Panc1 (cell line): Measurements from ENCODE around the gene CAMKK1. TPM values are rescaled to one million over a fixed set of nuclear protein-coding genes. Genes with fewer than 3 reads are reported as not detected.

Experiments
- ATAC-seq: fragments of 200-7000 bp; cut with Tn5 transposase; 2 replicates; pipeline ENCODE4 v1.9.1; 2020; ENCODE audit warnings: mild to moderate bottlenecking, moderate library complexity
- BruUV-seq: library from RNA; stranded (reverse); fragments of 400-500 nt; replicated peaks from 2 replicates; lab custom pipeline; 2021; lab: Mats Ljungman, UMichigan
- CTCF ChIA-PET: fragments of 300-600 bp; sonication (Branson Sonifier 250); formaldehyde crosslinking; loops from one replicate; lab custom pipeline; 2022; ENCODE audit warnings: antibody characterized with exemption; lab: Charles Lee
- POLR2A ChIA-PET: fragments of 300-600 bp; sonication (Branson Sonifier 250); formaldehyde crosslinking; loops from one replicate; lab custom pipeline; 2022; ENCODE audit warnings: antibody characterized with exemption; lab: Charles Lee
- DNase-seq: peaks from one replicate; pipeline ENCODE4 v3.0.0-alpha.2; 2010; ENCODE audit warnings: low read depth, low spot score
- H3K27ac ChIP-seq: 2 replicates; pipeline ENCODE4 v1.5.1; 2011; ENCODE audit warnings: mild to moderate bottlenecking, low read length, inconsistent platforms
- H3K27me3 ChIP-seq: fragments of 200-500 bp; sonication (Bioruptor generic); 2 replicates; pipeline ENCODE4 v1.6.0; 2014; ENCODE audit warnings: low read length, inconsistent platforms; ENCODE audit not compliant: control insufficient read depth, insufficient read depth
- H3K36me3 ChIP-seq: fragments of 200-500 bp; sonication (Bioruptor generic); 2 replicates; pipeline ENCODE4 v1.5.1; 2014; ENCODE audit warnings: inconsistent platforms, mild to moderate bottlenecking, low read length, moderate library complexity; ENCODE audit not compliant: control insufficient read depth, insufficient read depth
- H3K4me1 ChIP-seq: 2 replicates; pipeline ENCODE4 v1.5.1; 2011; ENCODE audit warnings: inconsistent platforms, mild to moderate bottlenecking, low read length, moderate library complexity; ENCODE audit not compliant: control insufficient read depth, insufficient read depth
- H3K4me3 ChIP-seq, 2 experiments: 2 replicates each; pipeline ENCODE4 v1.5.1; 2011 to 2012; ENCODE audit warnings: low read depth in 2 of 2, low read length in 2 of 2, mild to moderate bottlenecking in 2 of 2, inconsistent platforms in 1 of 2, moderate library complexity in 1 of 2
- H3K9me3 ChIP-seq: fragments of 200-500 bp; sonication (Bioruptor generic); 2 replicates; pipeline ENCODE4 v1.5.1; 2014; ENCODE audit warnings: low read depth, mild to moderate bottlenecking, inconsistent platforms, low read length, moderate library complexity; ENCODE audit not compliant: control insufficient read depth, insufficient read depth
- POLR2AphosphoS5 ChIP-seq: IDR thresholded peaks from 2 replicates; pipeline ENCODE4 v1.6.1; 2012; ENCODE audit warnings: mild to moderate bottlenecking, low read depth, low read length, moderate library complexity
- SIN3A ChIP-seq: IDR thresholded peaks from 2 replicates; pipeline ENCODE4 v1.6.1; 2012; ENCODE audit warnings: low read depth, mild to moderate bottlenecking, low read length, moderate library complexity, borderline replicate concordance; ENCODE audit not compliant: insufficient read depth
- TCF7L2 ChIP-seq: IDR thresholded peaks from 2 replicates; pipeline ENCODE4 v1.6.1; 2011; ENCODE audit warnings: mild to moderate bottlenecking, low read depth, low read length, inconsistent platforms
- in situ Hi-C: cut with HindIII; loops from 2 replicates; pipeline ENCODE4 v1.10.0; 2016; ENCODE audit warnings: low sequenced_read_pairs, low pct_unique_long_range_greater_than_20kb
- intact Hi-C: fragments of 100-400 bp; cut with micrococcal nuclease; formaldehyde crosslinking; loops from one replicate; pipeline ENCODE4 v1.10.0; 2022; ENCODE audit not compliant: unreplicated experiment
- total RNA-seq: library from RNA; stranded (reverse); gene quantifications from one replicate; pipeline ENCODE4 v1.2.1, GENCODE V29; 2021; ENCODE audit not compliant: unreplicated experiment
- TF ChIP-seq, protein P1 (sequence below), 2 experiments: IDR thresholded peaks; 2 replicates each; pipeline ENCODE4 v1.6.1; 2011 to 2012; ENCODE audit warnings: low read depth in 2 of 2, control low read depth in 1 of 2, low read length in 1 of 2, mild to moderate bottlenecking in 1 of 2, moderate library complexity in 1 of 2; ENCODE audit not compliant: insufficient read depth in 1 of 2
- TF ChIP-seq, protein P2 (sequence below): fragments of 450-650 bp; IDR thresholded peaks from 2 replicates; pipeline ENCODE4 v1.5.1; 2017; ENCODE audit warnings: mild to moderate bottlenecking

Gene CAMKK1
- total RNA-seq, 1 experiment from 2014 or later = 6.7 TPM

DNA sequence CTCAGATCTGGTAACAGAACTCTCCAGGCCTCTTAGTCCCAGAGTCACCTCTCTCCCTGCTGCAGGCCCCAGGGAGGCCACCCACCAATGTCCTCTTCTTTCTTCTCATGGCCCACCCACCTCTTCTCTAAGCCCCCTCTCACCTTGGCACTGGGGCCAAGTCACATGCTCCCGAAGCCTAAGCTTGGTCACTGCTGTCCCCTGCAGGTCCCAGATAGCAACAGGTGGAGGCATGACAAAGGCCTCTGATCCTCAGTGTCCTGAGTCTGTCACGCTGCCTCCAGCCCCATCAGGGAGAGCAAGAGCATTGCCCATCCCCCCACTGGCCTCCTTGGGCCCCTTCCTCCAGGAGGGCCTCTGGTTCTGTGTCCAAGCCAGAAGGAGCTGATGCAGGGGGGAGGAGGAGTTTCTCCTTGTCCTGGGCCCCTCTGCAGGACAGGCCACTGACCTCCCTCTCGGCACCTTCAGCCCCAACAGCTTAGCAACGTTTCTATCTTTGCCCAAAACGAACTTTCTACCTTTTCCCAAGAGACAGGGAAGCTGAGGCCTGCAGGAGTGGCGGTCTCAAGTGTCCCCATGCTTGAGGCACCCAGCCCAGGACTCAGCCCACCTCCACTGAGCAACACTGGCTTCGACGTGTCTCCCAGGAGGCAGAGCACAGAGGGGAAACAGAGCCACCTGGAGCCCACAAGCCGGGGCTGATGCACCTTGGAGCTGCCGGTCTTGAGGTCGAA is 14.8 kb upstream of the CAMKK1 start:
- CTCF ChIA-PET = interaction anchor here (0.6 kb wide), 1 partner anchor 64 kb away, joined by 4 read pairs; no protein-coding TSS in a partner anchor
- no peak for TF ChIP-seq SIN3A
- TF ChIP-seq, protein P1, sequence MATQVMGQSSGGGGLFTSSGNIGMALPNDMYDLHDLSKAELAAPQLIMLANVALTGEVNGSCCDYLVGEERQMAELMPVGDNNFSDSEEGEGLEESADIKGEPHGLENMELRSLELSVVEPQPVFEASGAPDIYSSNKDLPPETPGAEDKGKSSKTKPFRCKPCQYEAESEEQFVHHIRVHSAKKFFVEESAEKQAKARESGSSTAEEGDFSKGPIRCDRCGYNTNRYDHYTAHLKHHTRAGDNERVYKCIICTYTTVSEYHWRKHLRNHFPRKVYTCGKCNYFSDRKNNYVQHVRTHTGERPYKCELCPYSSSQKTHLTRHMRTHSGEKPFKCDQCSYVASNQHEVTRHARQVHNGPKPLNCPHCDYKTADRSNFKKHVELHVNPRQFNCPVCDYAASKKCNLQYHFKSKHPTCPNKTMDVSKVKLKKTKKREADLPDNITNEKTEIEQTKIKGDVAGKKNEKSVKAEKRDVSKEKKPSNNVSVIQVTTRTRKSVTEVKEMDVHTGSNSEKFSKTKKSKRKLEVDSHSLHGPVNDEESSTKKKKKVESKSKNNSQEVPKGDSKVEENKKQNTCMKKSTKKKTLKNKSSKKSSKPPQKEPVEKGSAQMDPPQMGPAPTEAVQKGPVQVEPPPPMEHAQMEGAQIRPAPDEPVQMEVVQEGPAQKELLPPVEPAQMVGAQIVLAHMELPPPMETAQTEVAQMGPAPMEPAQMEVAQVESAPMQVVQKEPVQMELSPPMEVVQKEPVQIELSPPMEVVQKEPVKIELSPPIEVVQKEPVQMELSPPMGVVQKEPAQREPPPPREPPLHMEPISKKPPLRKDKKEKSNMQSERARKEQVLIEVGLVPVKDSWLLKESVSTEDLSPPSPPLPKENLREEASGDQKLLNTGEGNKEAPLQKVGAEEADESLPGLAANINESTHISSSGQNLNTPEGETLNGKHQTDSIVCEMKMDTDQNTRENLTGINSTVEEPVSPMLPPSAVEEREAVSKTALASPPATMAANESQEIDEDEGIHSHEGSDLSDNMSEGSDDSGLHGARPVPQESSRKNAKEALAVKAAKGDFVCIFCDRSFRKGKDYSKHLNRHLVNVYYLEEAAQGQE (IDR thresholded peaks at IDR 0.05; ENCODE audit: insufficient read depth in 1 of 2, low read depth in 2 of 2, low read length in 1 of 2) = no peak
- no peak for TF ChIP-seq POLR2AphosphoS5
- TF ChIP-seq TCF7L2 = no peak
- TF ChIP-seq, protein P2, sequence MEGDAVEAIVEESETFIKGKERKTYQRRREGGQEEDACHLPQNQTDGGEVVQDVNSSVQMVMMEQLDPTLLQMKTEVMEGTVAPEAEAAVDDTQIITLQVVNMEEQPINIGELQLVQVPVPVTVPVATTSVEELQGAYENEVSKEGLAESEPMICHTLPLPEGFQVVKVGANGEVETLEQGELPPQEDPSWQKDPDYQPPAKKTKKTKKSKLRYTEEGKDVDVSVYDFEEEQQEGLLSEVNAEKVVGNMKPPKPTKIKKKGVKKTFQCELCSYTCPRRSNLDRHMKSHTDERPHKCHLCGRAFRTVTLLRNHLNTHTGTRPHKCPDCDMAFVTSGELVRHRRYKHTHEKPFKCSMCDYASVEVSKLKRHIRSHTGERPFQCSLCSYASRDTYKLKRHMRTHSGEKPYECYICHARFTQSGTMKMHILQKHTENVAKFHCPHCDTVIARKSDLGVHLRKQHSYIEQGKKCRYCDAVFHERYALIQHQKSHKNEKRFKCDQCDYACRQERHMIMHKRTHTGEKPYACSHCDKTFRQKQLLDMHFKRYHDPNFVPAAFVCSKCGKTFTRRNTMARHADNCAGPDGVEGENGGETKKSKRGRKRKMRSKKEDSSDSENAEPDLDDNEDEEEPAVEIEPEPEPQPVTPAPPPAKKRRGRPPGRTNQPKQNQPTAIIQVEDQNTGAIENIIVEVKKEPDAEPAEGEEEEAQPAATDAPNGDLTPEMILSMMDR = no peak; the same call in 1 of the 2 replicates
- H3K27ac ChIP-seq = no peak overlapping the region
- POLR2A ChIA-PET = no interaction called here
- no peaks in the 10 kb centered on the region for H3K36me3 ChIP-seq
- ATAC-seq (peak; percentile 77), DNase-seq (no peak)
- intact Hi-C loops (no loop called here), in situ Hi-C loops (no loop called here)
- H3K4me3 ChIP-seq = no peak overlapping the region
- no peaks in the 10 kb centered on the region for H3K9me3 ChIP-seq
- no peaks in the 10 kb centered on the region for H3K27me3 ChIP-seq
- H3K4me1 ChIP-seq = no peaks in the 10 kb centered on the region
- BruUV-seq = no TSS peak

DNA sequence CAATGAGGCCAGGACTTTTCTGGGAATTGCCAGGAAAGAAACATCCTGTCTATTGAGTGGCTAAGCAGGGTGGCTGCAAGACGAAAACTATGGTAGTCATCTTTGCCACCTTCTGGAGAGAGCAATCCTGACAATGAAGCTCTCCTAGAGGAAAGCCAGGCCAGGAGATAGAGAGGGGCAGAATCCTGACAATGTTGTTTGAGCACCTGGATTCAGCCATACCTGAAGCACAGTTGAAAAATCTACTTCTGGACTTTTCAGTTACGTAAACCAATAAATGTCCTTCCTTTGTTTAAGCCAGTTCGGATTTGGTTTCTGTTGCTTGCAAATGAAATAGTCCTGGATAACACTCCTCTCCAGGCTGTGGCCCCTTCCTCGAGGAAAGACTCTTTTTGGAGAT is 14.0 kb upstream of the CAMKK1 start:
- TF ChIP-seq TCF7L2 = no peak
- TF ChIP-seq POLR2AphosphoS5 = no peak
- TF ChIP-seq, protein P2 = no peak
- TF ChIP-seq, protein P1 (IDR thresholded peaks at IDR 0.05; ENCODE audit: insufficient read depth in 1 of 2, low read depth in 2 of 2, low read length in 1 of 2) = no peak
- BruUV-seq = no TSS peak
- H3K27me3 ChIP-seq = no peaks in the 10 kb centered on the region
- in situ Hi-C loops (no loop called here), intact Hi-C loops (no loop called here)
- H3K4me1 ChIP-seq = no peaks in the 10 kb centered on the region
- DNase-seq (no peak), ATAC-seq (no peak)
- H3K9me3 ChIP-seq = no peaks in the 10 kb centered on the region
- H3K4me3 ChIP-seq = no peak overlapping the region
- ChIA-PET POLR2A (no interaction called here), CTCF (interaction anchor here (0.6 kb wide), 1 partner anchor 63 kb away, joined by 4 read pairs; no protein-coding TSS in a partner anchor)
- no peaks in the 10 kb centered on the region for H3K36me3 ChIP-seq
- H3K27ac ChIP-seq = no peak overlapping the region
